Muscle layer of colon (tissue), 2 donors: ENCODE results near the gene TTLL8.

ENCODE experiments used
- H3K27ac ChIP-seq: one replicate; pipeline ENCODE4 v1.7.0; 2013; ENCODE audit warnings: low read depth, mild to moderate bottlenecking, low read length, moderate library complexity
- H3K27me3 ChIP-seq, 2 donors: one replicate each; pipeline ENCODE4 v1.7.0; 2013; ENCODE audit warnings: low read length in 2 of 2, mild to moderate bottlenecking in 2 of 2; ENCODE audit not compliant: insufficient read depth in 2 of 2, control insufficient read depth in 1 of 2
- H3K36me3 ChIP-seq: one replicate; pipeline ENCODE4 v1.7.0; 2013; ENCODE audit warnings: mild to moderate bottlenecking, low read length; ENCODE audit not compliant: insufficient read depth
- H3K4me1 ChIP-seq: one replicate; pipeline ENCODE4 v1.7.0; 2013; ENCODE audit warnings: mild to moderate bottlenecking, low read length; ENCODE audit not compliant: insufficient read depth
- H3K4me3 ChIP-seq, 2 donors: one replicate each; pipeline ENCODE4 v1.7.0; 2013; ENCODE audit warnings: low read length in 2 of 2, low read depth in 1 of 2, mild to moderate bottlenecking in 1 of 2, moderate library complexity in 1 of 2
- H3K9ac ChIP-seq: one replicate; pipeline ENCODE4 v1.7.0; 2013; ENCODE audit warnings: low read length
- H3K9me3 ChIP-seq: one replicate; pipeline ENCODE4 v1.7.0; 2013; ENCODE audit warnings: mild to moderate bottlenecking, low read length
- donor health status: abdominal sarcoma.
- donor health status: Adenocarcinoma of cecum.

The TTLL8 gene

GRCh38 chr22:50034126-50035081, 23.7 kb downstream of the TTLL8 start:
- H3K36me3 ChIP-seq = no peaks in the 10 kb centered on the region
- no peaks in the 10 kb centered on the region for H3K4me1 ChIP-seq
- H3K27me3 ChIP-seq = peaks cover 0 to 21% of the 10 kb centered on the region in 2 donors
- H3K27ac ChIP-seq = no peak overlapping the region
- no peak overlapping the region for H3K9ac ChIP-seq
- no peak overlapping the region for H3K4me3 ChIP-seq
- H3K9me3 ChIP-seq = no peaks in the 10 kb centered on the region

GRCh38 chr22:50032941-50033601, 25.0 kb downstream of the TTLL8 start:
- no peaks in the 10 kb centered on the region for H3K4me1 ChIP-seq
- peaks cover 0 to 28% of the 10 kb centered on the region in 2 donors for H3K27me3 ChIP-seq
- H3K9ac ChIP-seq = no peak overlapping the region
- no peaks in the 10 kb centered on the region for H3K9me3 ChIP-seq
- H3K27ac ChIP-seq = no peak overlapping the region
- no peak overlapping the region for H3K4me3 ChIP-seq
- no peaks in the 10 kb centered on the region for H3K36me3 ChIP-seq

GRCh38 chr22:50032109-50032871, 25.8 kb downstream of the TTLL8 start:
- Histone ChIP-seq H3K27ac (no peak overlapping the region), H3K36me3 (no peaks in the 10 kb centered on the region), H3K9me3 (no peaks in the 10 kb centered on the region), H3K27me3 (peaks cover 0 to 34% of the 10 kb centered on the region in 2 donors), H3K9ac (no peak overlapping the region), H3K4me3 (no peak overlapping the region), H3K4me1 (no peaks in the 10 kb centered on the region)

- Histone ChIP-seq H3K27me3 (peaks cover 0 to 34% of the 10 kb centered on the region in 2 donors), H3K36me3 (no peaks in the 10 kb centered on the region), H3K4me3 (no peak overlapping the region), H3K27ac (no peak overlapping the region), H3K9me3 (no peaks in the 10 kb centered on the region), H3K4me1 (no peaks in the 10 kb centered on the region), H3K9ac (no peak overlapping the region)
These were observed 26.7 kb downstream of the TTLL8 start for GRCh38 chr22:50031189-50032091.

GRCh38 chr22:50030297-50031188, 27.6 kb downstream of the TTLL8 start:
- no peaks in the 10 kb centered on the region for H3K4me1 ChIP-seq
- H3K9ac ChIP-seq = no peak overlapping the region
- no peak overlapping the region for H3K4me3 ChIP-seq
- H3K27me3 ChIP-seq = peaks cover 0 to 41% of the 10 kb centered on the region in 2 donors
- no peak overlapping the region for H3K27ac ChIP-seq
- no peaks in the 10 kb centered on the region for H3K9me3 ChIP-seq
- H3K36me3 ChIP-seq = no peaks in the 10 kb centered on the region

- H3K9ac ChIP-seq = no peak overlapping the region
- peaks cover 0 to 41% of the 10 kb centered on the region in 2 donors for H3K27me3 ChIP-seq
- H3K27ac ChIP-seq = no peak overlapping the region
- H3K9me3 ChIP-seq = no peaks in the 10 kb centered on the region
- no peak overlapping the region for H3K4me3 ChIP-seq
- H3K4me1 ChIP-seq = no peaks in the 10 kb centered on the region
- H3K36me3 ChIP-seq = no peaks in the 10 kb centered on the region
These were observed 30.2 kb downstream of the TTLL8 start for GRCh38 chr22:50027639-50028537.

- H3K4me1 ChIP-seq = no peaks in the 10 kb centered on the region
- no peak overlapping the region for H3K4me3 ChIP-seq
- no peak overlapping the region for H3K9ac ChIP-seq
- no peaks in the 10 kb centered on the region for H3K9me3 ChIP-seq
- H3K27ac ChIP-seq = no peak overlapping the region
- H3K27me3 ChIP-seq = peaks cover 0 to 31% of the 10 kb centered on the region in 2 donors
- H3K36me3 ChIP-seq = no peaks in the 10 kb centered on the region
These were observed 32.1 kb downstream of the TTLL8 start for GRCh38 chr22:50025993-50026392.

- no peak overlapping the region for H3K4me3 ChIP-seq
- no peak overlapping the region for H3K9ac ChIP-seq
- no peaks in the 10 kb centered on the region for H3K9me3 ChIP-seq
- H3K27me3 ChIP-seq = peaks cover 0 to 13% of the 10 kb centered on the region in 2 donors
- no peak overlapping the region for H3K27ac ChIP-seq
- H3K4me1 ChIP-seq = no peaks in the 10 kb centered on the region
- H3K36me3 ChIP-seq = no peaks in the 10 kb centered on the region
These were observed 35.8 kb downstream of the TTLL8 start for GRCh38 chr22:50022171-50022819.

- Histone ChIP-seq H3K4me1 (no peaks in the 10 kb centered on the region), H3K27me3 (peaks cover 0 to 23% of the 10 kb centered on the region in 2 donors), H3K27ac (no peak overlapping the region), H3K9ac (no peak overlapping the region), H3K4me3 (no peak overlapping the region), H3K36me3 (no peaks in the 10 kb centered on the region), H3K9me3 (no peaks in the 10 kb centered on the region)
These were observed 37.5 kb downstream of the TTLL8 start for GRCh38 chr22:50020606-50021005.
